VCaP (cell line): ENCODE results near the gene HTR2B.

Experiments used
- H3K27ac ChIP-seq: fragments of 450-650 bp; 2 replicates; pipeline ENCODE4 v1.5.1; 2017
- TF ChIP-seq, protein P1 (sequence below): fragments of 450-650 bp; conservative IDR thresholded peaks from 2 replicates; pipeline ENCODE4 v1.5.1; 2017; ENCODE audit warnings: mild to moderate bottlenecking, moderate library complexity

HTR2B gene

DNA sequence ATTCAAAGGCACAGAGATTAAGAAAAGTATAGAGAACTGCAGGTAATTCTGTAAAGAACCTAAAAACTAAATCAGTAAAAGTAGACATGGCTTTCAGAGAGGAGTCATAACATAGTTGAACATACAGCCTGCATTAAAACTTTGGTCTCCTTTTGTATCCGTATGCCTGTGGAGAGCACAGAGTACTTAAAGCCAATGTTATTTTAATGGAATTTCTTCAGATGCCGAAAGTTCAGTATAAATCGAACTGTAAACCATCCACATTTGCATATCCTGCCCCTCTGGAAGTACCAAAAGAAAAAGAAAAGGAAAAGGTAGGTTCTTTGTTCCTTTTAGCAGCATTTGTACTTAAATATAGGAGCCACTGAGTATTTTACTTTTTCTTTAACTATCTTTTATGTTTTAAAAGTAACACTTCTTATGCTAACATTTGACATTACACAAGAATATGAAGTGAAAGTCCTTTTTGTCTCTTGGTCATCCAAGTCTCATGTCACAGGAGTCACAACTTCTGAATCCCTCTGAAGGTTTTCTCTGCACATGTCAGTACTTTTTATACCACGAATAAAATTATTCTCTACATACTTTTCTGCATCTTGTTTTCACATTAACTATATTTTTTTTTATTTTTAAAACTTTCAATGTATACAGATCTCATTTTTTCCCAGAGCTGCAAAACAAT is 38.7 kb upstream of the HTR2B start:
- TF ChIP-seq, protein P1, sequence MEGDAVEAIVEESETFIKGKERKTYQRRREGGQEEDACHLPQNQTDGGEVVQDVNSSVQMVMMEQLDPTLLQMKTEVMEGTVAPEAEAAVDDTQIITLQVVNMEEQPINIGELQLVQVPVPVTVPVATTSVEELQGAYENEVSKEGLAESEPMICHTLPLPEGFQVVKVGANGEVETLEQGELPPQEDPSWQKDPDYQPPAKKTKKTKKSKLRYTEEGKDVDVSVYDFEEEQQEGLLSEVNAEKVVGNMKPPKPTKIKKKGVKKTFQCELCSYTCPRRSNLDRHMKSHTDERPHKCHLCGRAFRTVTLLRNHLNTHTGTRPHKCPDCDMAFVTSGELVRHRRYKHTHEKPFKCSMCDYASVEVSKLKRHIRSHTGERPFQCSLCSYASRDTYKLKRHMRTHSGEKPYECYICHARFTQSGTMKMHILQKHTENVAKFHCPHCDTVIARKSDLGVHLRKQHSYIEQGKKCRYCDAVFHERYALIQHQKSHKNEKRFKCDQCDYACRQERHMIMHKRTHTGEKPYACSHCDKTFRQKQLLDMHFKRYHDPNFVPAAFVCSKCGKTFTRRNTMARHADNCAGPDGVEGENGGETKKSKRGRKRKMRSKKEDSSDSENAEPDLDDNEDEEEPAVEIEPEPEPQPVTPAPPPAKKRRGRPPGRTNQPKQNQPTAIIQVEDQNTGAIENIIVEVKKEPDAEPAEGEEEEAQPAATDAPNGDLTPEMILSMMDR = no peak
- no peak overlapping the region for H3K27ac ChIP-seq

DNA sequence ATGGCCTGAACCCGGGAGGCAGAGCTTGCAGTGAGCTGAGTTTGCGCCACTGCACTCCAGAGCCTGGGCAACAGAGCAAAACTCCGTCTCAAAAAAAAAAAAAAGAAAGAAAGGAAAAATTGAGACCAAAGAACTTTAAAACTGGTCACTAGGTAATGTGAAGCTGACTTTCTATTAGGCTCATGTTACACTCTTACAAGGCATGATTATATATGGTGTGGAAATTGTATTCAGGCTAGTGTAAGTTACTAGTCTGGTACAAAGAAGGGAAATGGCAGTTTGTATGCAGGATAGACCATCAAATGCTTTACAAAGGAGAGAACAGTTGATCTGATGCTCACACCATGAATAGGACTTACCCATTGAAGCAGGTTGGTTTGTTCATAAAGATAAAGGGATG is 38.2 kb upstream of the HTR2B start:
- no peak overlapping the region for H3K27ac ChIP-seq
- TF ChIP-seq, protein P1 = no peak

DNA sequence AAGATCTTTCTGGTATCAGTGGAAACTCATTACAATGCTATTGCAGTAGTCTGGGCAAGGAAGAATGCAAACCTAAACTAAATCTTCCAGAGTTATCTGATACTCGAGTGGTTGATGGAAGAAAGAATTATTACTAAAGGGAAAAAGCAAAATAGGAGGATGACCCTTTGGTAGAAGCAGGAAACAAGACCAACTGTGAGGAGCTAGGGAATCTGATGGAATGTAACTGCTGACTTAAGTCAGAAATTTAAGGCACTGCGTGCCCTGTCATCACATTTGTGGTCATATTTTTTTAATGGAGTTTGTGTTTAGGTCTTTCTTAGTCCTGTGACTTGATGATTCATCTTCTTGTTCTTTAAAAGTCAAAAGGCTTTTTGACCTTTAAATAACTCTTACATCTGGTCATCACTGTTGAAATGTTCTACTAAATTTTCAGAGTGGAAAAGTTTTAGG is 37.1 kb upstream of the HTR2B start:
- no peak overlapping the region for H3K27ac ChIP-seq
- TF ChIP-seq, protein P1 = no peak

DNA sequence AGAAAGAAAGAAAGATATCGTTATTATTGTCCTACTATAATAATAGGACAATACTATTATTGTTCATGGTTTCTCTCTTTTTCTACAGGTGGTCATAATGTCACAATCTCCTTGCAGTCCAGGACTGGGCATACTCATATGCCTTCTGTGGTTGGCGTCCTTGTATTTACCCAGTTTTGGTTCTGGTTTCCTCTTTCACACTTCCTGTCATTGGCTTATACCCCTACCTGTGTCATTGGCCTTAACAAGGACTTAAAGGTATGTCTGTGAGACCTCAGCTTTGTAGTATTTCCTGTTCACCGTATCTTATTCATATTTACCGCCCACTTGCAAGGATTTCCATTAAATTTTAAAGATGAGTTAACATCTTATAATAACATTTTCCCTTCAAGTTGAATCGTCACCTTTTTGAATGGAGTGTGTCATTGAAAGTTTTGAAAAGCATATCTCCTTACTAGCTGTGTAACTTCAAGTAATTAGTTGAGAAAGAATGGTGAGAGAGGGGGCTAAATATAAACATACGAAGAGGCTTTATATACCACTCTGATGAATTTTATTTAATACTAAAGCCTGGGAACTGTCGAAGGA is 36.5 kb upstream of the HTR2B start:
- no peak overlapping the region for H3K27ac ChIP-seq

DNA sequence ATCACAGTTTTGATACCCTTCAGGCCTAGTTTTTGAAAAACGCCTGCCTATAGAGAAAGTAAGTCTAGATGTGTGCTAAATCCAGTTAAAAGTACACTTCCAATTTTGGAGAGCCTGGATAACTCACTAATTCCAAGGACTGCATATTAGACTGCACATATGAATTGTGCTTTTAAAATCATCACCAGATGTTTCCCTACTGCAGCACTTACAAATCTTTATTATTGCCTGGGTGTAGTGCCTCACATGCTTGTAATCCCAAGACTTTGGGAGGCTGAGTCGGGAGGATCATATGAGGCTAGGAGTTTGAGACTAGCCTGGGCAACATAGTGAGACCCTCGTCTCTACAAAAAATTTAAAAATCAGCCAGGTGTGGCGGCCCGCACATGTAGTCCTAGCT is 35.9 kb upstream of the HTR2B start:
- no peak overlapping the region for H3K27ac ChIP-seq
- TF ChIP-seq, protein P1 = no peak

More for the DNA sequence above, 36.5 kb upstream of the HTR2B start:
- TF ChIP-seq, protein P1 = no peak

DNA sequence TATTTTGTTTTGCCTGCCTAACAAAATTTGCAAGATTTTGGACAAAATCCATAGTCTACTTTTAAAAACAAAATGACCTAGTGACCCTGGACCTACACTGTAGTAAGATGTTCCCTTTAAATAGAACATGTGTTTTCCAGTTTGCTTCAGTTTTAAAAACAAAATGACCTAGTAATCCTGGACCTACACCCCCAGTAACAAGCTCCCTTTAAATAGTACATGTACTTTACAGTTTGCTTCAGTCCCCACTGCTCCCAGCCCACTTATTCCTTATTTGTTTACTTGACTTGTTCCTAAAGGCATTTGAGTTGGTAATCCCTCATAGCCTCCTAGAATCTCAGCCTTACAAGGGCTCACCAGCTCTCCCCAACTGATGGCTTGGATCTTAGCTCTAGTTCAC is 34.5 kb upstream of the HTR2B start:
- TF ChIP-seq, protein P1 = no peak
- H3K27ac ChIP-seq = no peak overlapping the region

DNA sequence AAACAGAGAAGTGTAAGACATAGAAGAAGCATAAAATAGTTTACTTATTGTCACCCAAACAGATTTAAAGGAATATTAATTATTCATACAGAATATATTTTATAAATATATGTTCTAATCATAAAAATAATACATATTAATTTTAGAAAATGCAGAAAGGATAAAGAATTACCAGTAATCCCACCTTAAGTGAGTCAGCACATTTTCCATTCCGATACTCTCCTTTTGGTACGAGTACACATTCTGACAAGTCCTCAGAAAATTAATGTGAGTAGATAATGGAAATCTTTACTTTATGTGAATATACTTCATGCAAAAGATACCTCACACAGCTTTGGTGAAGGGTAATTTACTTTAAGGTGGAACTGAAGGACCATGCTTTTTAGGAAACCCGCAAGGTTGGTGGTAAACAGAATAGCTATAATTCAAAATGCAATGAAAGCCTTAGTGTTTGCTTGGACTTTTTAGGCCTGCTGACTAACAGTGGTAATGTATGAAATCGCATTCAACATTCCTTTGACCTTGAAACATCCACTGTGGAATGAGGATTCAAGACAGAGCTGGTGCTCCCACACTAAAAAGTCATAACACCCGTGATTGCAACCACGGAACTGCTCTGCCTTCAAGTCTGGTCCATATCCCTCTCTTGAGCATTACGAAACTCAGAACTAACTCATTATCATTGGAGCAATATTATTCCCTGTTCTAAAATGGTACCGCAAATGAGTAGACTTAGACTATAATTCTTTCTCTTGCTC is 28.1 kb upstream of the HTR2B start:
- TF ChIP-seq, protein P1 = no peak
- no peak overlapping the region for H3K27ac ChIP-seq
